ES-I3 (cell line): ENCODE measurements around the gene ARHGAP45.
A peak's percentile ranks its signal among the peaks of the same experiment; 100 is the strongest.
"Not testable (repeated sequence)": the region's sequence is repeated elsewhere in the genome, so short reads cannot be mapped to it uniquely, and the experiment has no call there.

Experiments used
- H3K36me3 ChIP-seq: 2 replicates; pipeline ENCODE4 v1.6.1; 2013; ENCODE audit warnings: mild to moderate bottlenecking, low read length, control low read depth, moderate library complexity; ENCODE audit not compliant: insufficient read depth
- H3K4me1 ChIP-seq: 2 replicates; pipeline ENCODE4 v1.6.1; 2013; ENCODE audit warnings: mild to moderate bottlenecking, control low read depth, low read length; ENCODE audit not compliant: insufficient read depth
- H3K9ac ChIP-seq: 2 replicates; pipeline ENCODE4 v1.6.1; 2013; ENCODE audit warnings: low read depth, mild to moderate bottlenecking, low read length, moderate library complexity
- H3K9me3 ChIP-seq: 2 replicates; pipeline ENCODE4 v1.6.1; 2013; ENCODE audit warnings: mild to moderate bottlenecking, low read length, moderate library complexity; ENCODE audit not compliant: control insufficient read depth, insufficient read depth

The ARHGAP45 gene, protein sequence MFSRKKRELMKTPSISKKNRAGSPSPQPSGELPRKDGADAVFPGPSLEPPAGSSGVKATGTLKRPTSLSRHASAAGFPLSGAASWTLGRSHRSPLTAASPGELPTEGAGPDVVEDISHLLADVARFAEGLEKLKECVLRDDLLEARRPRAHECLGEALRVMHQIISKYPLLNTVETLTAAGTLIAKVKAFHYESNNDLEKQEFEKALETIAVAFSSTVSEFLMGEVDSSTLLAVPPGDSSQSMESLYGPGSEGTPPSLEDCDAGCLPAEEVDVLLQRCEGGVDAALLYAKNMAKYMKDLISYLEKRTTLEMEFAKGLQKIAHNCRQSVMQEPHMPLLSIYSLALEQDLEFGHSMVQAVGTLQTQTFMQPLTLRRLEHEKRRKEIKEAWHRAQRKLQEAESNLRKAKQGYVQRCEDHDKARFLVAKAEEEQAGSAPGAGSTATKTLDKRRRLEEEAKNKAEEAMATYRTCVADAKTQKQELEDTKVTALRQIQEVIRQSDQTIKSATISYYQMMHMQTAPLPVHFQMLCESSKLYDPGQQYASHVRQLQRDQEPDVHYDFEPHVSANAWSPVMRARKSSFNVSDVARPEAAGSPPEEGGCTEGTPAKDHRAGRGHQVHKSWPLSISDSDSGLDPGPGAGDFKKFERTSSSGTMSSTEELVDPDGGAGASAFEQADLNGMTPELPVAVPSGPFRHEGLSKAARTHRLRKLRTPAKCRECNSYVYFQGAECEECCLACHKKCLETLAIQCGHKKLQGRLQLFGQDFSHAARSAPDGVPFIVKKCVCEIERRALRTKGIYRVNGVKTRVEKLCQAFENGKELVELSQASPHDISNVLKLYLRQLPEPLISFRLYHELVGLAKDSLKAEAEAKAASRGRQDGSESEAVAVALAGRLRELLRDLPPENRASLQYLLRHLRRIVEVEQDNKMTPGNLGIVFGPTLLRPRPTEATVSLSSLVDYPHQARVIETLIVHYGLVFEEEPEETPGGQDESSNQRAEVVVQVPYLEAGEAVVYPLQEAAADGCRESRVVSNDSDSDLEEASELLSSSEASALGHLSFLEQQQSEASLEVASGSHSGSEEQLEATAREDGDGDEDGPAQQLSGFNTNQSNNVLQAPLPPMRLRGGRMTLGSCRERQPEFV

DNA sequence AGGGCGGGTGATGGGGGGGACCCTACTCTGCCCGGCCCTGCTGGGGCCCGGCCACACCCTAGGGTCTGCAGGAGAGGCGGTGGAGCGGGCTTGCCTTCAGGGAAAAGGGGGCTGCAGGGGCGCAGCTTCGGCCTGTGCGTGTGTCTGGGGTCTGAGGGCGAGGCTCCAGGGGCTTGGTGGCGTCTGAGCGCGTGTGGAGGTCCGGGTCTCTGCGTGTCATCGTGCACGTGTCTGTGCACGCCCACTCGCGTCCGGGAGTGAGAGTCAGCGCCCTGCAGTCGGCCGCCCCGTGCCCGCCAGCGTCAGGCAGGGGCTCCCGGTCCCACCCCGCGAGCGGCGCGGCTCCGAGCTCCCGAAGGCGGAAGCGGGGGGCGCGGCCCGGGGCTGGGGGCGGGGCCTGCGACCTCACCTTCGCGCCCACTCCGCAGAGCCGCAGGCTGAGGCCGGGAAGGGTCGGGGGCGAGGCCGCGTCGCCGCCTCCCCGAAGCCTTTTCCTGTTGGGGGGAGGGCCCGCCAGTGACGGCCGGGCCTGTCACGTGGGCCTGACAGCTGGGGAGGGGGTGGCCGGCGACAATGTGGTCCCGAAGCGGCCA lies at the start of gene ARHGAP45:
TSS of gene ARHGAP45 (plus strand) at position 420 of the 593 bp plus-strand sequence. CDS start 239 bp downstream, outside the sequence.
- Histone ChIP-seq H3K4me1 (peaks cover 7% of the 10 kb centered on the region; the same call in 1 of the 2 replicates), H3K9ac (peak within 1 kb of the TSS; percentile 49), H3K9me3 (no peaks in the 10 kb centered on the region), H3K36me3 (no peaks in the 10 kb centered on the region)

DNA sequence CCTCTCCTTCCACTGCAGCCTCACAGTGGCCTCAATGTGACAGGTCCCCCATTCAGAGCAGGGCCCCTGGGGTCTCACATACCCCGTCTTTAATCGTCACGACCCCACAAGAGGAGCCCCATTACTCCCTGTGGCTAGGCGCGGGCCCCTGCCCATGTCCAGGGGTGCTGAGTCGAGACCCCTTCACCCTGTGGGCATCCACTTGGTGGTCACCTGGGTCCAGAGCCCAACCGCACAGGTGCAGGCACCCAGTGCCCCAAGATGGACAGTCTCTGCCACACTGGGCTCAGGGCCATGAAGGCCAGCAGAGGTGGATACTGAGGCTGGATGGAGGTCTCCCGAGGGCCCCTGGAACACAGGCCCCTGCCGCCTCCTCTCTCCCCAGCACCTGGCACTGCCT lies 49.1 kb upstream of the ARHGAP45 start:
- H3K9me3 ChIP-seq, result no peaks in the 10 kb centered on the region
- no peak overlapping the region for H3K9ac ChIP-seq
- peaks cover 22% of the 10 kb centered on the region for H3K4me1 ChIP-seq
- no peaks in the 10 kb centered on the region for H3K36me3 ChIP-seq

DNA sequence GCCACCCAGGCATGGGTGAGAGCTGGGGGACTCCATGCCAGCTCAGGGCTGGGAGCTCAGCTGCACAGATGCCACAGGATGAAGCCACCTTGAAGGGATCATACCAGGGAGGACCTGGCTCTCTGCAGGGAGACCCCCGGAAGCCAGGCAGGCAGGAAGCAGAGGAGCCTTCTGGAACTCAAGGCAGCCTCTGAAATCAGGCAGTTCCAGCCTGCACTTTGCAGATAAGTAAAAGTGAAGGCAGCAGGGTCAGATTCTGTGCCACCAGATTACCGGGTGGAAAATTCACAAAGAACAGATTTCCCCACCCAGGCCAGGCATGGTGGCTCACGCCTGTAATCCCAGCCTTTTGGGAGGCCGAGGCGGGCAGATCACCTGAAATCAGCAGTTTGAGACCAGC lies 48.6 kb upstream of the ARHGAP45 start:
- Histone ChIP-seq H3K36me3 (no peaks in the 10 kb centered on the region), H3K4me1 (peaks cover 22% of the 10 kb centered on the region), H3K9ac (no peak overlapping the region; the same call in 1 of the 2 replicates), H3K9me3 (no peaks in the 10 kb centered on the region)

DNA sequence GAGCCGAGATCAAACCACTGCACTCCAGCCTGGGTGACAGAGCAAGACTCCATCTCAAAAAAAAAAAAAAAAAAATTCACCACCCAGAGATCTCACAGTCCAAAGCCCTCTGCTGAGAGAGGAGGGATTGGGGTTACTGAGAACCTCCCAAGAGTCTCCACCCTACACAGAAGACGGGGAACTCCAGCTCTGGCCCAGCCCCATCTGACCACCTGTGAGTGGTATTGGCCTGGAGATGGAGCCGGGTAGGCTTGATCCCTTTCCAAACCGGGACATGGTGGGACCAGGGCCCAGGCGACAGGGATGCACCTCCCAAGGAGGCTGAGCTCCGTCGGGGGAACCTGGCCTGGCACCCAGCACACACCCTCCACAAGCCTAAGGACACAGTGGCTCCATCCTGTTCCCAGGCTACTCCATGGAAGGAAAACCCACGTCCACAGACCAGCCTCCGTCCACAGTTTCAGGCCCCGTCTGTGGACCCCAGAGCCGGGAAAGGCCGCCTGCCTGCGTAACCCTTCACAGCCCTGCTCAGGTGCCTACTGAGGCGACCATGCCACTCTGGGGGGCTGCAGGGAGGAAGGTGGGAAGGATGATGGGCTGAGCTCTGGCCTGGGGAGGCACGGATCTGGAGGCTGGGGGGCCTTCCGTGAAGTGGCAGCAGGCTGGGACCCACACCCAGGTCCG lies 47.9 kb upstream of the ARHGAP45 start:
- peaks cover 22% of the 10 kb centered on the region for H3K4me1 ChIP-seq
- no peaks in the 10 kb centered on the region for H3K36me3 ChIP-seq
- peak overlapping the region; percentile 92; the same call in 1 of the 2 replicates for H3K9ac ChIP-seq
- no peaks in the 10 kb centered on the region for H3K9me3 ChIP-seq

DNA sequence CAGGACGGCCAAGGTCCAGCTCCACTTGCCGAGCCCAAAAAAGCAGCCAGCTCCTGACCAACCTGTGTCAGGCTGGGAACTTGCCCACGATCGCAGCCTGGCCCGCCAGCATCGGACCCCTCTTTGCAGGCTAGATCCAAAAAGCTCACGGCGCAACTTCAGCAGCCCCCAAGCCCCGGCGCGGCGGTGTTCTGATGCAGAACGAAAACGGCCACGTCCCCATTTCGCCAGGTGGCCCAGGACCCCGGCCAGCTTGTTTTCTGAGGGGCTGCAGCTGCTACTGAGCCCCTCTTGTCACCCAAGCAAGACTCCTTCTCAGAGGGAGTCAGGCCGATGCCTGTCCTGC lies 47.4 kb upstream of the ARHGAP45 start:
- H3K4me1 ChIP-seq, result peaks cover 22% of the 10 kb centered on the region
- no peaks in the 10 kb centered on the region for H3K9me3 ChIP-seq
- H3K36me3 ChIP-seq, result no peaks in the 10 kb centered on the region
- peak overlapping the region; percentile 92; the same call in 1 of the 2 replicates for H3K9ac ChIP-seq

DNA sequence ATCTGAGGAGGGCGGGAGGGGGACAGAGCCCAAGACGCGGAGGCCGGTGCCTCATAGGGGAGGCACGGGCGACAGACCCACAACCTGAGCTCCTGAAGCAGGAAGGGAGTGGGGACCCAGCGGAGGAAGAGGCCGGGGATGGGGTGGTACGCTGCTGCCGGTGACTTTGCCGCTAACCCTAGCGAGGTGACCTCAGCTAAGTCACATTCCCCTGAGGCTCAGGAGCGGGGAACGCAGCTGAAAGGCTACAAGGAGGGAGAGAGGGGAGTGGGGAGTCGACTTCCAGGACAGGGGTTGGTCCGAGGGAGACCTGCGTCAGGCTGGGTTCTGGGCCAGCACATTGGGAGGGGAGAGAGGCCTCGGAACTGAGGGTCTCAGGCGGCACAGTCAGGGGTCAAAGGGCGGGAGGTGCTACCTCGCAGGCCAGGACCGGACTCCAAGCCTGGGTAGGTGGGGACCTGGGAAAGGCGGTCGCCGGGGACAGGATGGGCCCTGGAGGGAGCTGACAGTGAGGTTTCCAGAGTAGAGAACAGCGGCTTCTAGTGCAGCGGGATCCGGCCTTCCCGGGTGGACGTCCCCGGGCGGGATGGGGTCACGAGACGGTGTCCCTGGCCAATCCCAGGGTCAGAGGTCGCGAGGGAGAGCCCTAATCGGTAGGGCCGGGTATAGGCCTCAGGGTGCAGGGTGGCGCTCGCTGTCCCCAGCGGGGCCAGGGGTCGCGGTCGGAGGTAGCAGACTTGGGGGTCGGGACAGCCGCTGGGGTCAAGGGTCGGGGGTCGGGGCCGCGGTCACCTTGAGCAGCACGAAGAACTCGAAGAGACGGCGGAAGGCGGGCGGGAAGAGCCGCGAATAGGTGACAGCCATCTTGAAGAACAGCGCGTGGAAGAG lies 46.7 kb upstream of the ARHGAP45 start:
- peak overlapping the region; percentile 92 for H3K9ac ChIP-seq
- H3K36me3 ChIP-seq, result no peaks in the 10 kb centered on the region
- H3K9me3 ChIP-seq, result no peaks in the 10 kb centered on the region
- peaks cover 22% of the 10 kb centered on the region for H3K4me1 ChIP-seq

DNA sequence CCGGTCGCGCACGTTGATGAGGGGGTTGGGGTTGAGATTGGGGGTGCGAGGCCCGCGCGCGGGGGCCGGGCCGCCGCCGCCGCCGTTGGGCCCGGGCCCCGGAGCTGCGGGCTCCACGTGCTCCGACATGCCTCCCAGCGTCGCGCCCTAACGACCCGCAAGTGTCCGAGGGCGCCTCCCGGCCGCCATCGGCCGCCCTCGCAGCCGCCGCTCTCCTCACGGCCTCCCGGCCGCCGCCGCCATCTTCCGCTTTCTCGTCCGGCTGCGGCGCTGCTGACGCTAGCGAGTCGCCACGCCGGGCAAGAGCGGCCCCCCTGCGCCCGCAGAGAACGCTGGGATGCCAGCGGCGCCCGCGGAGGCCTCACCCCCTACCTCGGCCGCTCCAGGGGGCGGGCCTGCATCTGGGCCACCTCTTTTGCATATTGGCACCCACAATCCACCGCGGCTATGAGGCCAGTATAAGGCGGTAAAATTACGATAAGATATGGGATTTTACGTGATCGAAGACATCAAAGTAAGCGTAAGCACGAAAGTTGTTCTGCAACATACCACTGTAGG lies 46.0 kb upstream of the ARHGAP45 start, which contains the start of gene TMEM259:
TSS of gene TMEM259 (minus strand) at position 256 of the 558 bp plus-strand sequence. CDS start at position 129, 127 bp downstream.
- H3K9me3 ChIP-seq, result no peaks in the 10 kb centered on the region
- peaks cover 22% of the 10 kb centered on the region for H3K4me1 ChIP-seq

DNA sequence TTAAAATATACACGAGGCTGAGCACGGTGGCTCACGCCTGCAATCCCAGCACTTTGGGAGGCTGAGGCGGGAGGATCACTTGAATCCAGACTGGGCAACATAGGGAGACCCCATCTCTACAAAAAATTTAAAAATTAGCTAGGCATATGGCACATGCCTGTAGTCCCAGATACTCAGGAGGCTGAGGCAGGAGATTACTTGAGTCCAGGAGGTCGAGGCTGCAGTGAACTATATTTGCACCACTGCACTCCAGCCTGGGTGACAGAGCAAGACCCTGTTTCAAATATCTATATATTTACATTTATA lies 43.1 kb upstream of the ARHGAP45 start:
- not testable (repeated sequence) for H3K4me1 ChIP-seq, H3K9ac ChIP-seq

More for the DNA sequence above, 46.0 kb upstream of the ARHGAP45 start, which contains the start of gene TMEM259:
- Histone ChIP-seq H3K36me3 (no peaks in the 10 kb centered on the region), H3K9ac (peak within 1 kb of the TSS; percentile 92)

DNA sequence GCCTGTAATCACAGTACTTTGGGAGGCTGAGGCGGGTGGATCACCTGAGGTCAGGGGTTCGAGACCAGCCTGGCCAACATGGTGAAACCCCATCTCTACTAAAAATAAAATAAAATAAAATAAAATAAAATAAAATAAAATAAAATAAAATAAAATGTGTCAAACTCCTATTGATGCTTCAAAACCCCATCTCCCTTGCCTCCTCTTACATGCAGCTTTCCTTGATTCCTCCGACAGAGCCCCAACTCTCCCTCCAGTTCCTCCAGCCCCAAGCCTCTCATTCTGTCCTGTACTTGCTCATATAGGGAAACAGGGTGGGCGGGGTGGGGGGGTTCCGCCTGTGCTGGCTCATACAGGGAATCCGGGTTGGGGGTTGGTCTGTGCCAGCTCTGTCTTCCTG lies 41.9 kb upstream of the ARHGAP45 start:
- H3K4me1 ChIP-seq, H3K9me3 ChIP-seq, H3K36me3 ChIP-seq, H3K9ac ChIP-seq: not testable (repeated sequence)

More for the DNA sequence above, 43.1 kb upstream of the ARHGAP45 start:
- not testable (repeated sequence) for H3K36me3 ChIP-seq, H3K9me3 ChIP-seq

DNA sequence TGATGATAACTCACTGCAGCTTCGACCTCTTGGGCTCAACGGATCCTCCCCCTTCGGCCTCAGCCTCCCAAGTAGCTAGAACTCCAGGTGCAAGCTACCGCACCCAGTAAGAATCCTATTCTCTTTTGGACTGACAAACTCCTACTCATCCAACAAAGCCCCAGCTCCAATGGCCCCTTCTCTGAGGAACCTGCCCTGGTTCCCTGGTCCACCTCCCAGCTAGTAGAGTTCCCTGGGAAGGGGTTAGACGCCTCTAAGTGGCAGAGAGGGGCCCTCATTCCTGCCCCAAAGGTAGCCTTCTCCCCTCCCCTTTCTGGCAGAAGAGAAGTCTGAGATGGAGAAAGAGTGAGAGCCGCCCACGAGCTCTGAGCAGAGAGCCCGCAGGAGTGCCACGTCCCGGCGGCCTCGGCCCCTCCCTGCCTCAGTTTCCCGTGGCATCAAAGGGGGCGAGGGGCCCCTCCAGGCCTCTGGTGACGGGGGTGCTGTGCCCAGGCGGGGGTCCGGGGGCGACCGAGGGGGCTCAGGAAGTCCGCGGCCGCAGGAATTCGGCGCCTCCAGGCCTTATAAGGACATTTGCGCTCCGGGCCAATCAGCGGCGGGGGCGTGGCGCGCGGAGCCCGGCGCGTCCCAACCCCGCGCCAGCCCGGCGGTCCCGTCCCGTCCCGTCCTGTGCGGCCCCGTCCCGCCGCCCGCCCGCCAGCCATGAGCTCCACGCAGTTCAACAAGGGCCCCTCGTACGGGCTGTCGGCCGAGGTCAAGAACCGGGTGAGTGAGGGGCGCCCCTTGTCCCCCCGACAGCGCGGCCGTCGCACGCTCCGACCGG lies 40.8 kb upstream of the ARHGAP45 start, which contains the start of gene CNN2:
TSS of gene CNN2 (plus strand) at position 649 of the 823 bp plus-strand sequence. CDS start at position 703, 54 bp downstream.
- Histone ChIP-seq H3K36me3 (no peaks in the 10 kb centered on the region), H3K4me1 (no peaks in the 10 kb centered on the region), H3K9ac (peak within 1 kb of the TSS; percentile 98), H3K9me3 (no peaks in the 10 kb centered on the region)

DNA sequence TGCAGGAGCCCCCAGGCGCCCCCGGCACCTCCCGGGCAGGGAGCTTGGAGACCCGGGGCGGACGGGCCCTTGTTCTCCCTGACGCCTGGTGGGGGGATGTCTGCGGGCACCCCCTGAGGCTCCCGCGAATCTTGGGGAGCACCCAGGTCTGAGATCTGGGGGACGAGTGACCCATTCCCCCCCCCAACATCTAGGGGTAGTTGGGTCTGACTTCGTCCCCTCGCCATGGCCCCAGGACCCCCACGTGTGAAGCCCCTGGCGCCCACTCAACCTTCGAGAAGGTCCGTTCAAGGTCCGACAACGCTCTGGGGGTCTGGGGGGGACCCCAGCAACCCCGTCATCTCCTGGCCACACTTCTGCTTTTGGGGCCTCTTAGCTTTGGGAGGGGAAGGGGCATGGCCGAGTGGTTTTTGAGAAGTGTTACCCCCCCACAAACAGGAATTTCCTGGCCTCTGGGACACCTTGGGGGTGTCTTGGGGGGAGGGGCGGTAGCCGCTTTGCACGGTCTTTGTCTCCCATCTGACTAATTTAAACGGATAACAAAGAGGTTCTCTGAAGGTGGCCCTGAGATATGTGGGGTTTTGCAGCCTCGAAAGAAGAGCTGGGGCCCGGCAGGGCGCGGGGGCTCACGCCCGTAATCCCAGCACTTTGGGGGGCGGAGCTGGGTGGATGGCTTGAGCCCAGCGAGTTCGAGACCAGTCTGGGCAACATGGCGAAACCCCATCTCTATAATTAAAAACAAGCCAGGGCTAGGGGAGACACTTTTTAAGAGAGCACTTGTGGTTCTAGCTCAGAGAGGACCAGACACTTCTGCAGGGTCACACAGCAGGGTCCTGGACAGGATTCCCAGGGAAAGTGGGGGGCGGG lies 40.0 kb upstream of the ARHGAP45 start:
- no peaks in the 10 kb centered on the region for H3K36me3 ChIP-seq
- no peaks in the 10 kb centered on the region for H3K4me1 ChIP-seq
- peak overlapping the region; percentile 98 for H3K9ac ChIP-seq
- H3K9me3 ChIP-seq, result no peaks in the 10 kb centered on the region
